T-helper 17 cell (primary cell): ENCODE measurements around the gene SLC38A3. TPM values are rescaled to one million over a fixed set of nuclear protein-coding genes. Genes with fewer than 3 reads are reported as not detected.

ENCODE experiments used
- ATAC-seq: fragments of 150-1000 bp; cut with Tn5 transposase; 2 replicates; pipeline ENCODE4 v1.10.0; 2021; ENCODE audit warnings: mild to moderate bottlenecking, moderate library complexity
- DNase-seq, 3 donors: peaks; one replicate each; pipeline versions ENCODE4 v3.0.0 to v3.0.0-alpha.2; 2020 to 2021
- H3K9me3 ChIP-seq: one replicate; pipeline ENCODE4 v1.7.0; 2013; ENCODE audit warnings: low read length, mild to moderate bottlenecking; ENCODE audit not compliant: control insufficient read depth, poor library complexity, severe bottlenecking
- H3K27ac Mint-ChIP-seq: one replicate; pipeline ENCODE4 v1.8.0; 2022; ENCODE audit warnings: mild to moderate bottlenecking, moderate library complexity, mixed read lengths
- H3K27me3 Mint-ChIP-seq: one replicate; pipeline ENCODE4 v1.8.0; 2022; ENCODE audit warnings: mixed read lengths
- H3K36me3 Mint-ChIP-seq: one replicate; pipeline ENCODE4 v1.8.0; 2022; ENCODE audit warnings: low read depth, mixed read lengths
- H3K4me1 Mint-ChIP-seq: one replicate; pipeline ENCODE4 v1.8.0; 2022; ENCODE audit warnings: mild to moderate bottlenecking, mixed read lengths
- H3K4me3 Mint-ChIP-seq: one replicate; pipeline ENCODE4 v1.8.0; 2022; ENCODE audit warnings: mild to moderate bottlenecking, moderate library complexity, mixed read lengths
- total RNA-seq, 4 donors: library from RNA in 2 of 4; stranded (reverse) in 2 of 4; gene quantifications; one replicate each; pipeline ENCODE4 v1.2.3 and lab custom pipeline; 2022 to 2026

The SLC38A3 gene
- total RNA-seq, 2 donors from 2014 or later: 0.78 TPM; not detected in 1

GRCh38 chr3:50212971-50213370 is 7.9 kb downstream of the SLC38A3 start:
- Mint-ChIP-seq H3K27me3 (peaks cover 15% of the 10 kb centered on the region), H3K4me1 (peaks cover 3% of the 10 kb centered on the region), H3K27ac (no peak overlapping the region)

DNA sequence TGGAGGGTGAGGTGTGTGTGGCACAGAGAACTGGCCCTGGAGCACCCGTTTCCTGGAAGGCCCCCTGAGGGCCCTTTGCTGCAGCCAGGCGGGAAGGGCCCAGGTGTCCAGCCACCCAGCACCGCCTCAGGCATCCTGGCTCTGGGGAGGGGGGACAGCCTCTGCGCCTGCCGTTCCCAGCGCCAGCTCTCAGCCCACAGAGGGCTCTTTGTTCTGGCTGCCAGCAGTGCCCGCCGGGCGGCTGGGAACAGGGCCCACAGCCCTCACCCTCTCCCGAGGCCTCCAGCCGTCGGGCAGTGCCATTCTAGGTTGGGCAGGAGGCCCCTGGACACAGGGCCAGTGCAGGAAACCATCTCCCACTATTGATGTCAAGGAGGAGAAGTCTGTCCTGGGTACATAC is 8.3 kb downstream of the SLC38A3 start:
- DNase-seq (no peak), ATAC-seq (no peak)
- no peaks in the 10 kb centered on the region for H3K9me3 ChIP-seq
- no peak overlapping the region for H3K4me3 Mint-ChIP-seq
- peaks cover 3% of the 10 kb centered on the region for H3K4me1 Mint-ChIP-seq
- peaks cover 12% of the 10 kb centered on the region for H3K27me3 Mint-ChIP-seq
- H3K27ac Mint-ChIP-seq: no peak overlapping the region
- peaks cover 2% of the 10 kb centered on the region for H3K36me3 Mint-ChIP-seq

More at GRCh38 chr3:50212971-50213370, 7.9 kb downstream of the SLC38A3 start:
- DNase-seq (no peak), ATAC-seq (no peak)
- peaks cover 3% of the 10 kb centered on the region for H3K36me3 Mint-ChIP-seq
- H3K4me3 Mint-ChIP-seq: no peak overlapping the region
- no peaks in the 10 kb centered on the region for H3K9me3 ChIP-seq

GRCh38 chr3:50214824-50215223 is 9.8 kb downstream of the SLC38A3 start:
- ATAC-seq (no peak), DNase-seq (no peak)
- H3K27ac Mint-ChIP-seq: no peak overlapping the region
- H3K4me3 Mint-ChIP-seq: no peak overlapping the region
- peaks cover 1% of the 10 kb centered on the region for H3K4me1 Mint-ChIP-seq
- no peaks in the 10 kb centered on the region for H3K36me3 Mint-ChIP-seq
- no peaks in the 10 kb centered on the region for H3K9me3 ChIP-seq
- peaks cover 5% of the 10 kb centered on the region for H3K27me3 Mint-ChIP-seq

DNA sequence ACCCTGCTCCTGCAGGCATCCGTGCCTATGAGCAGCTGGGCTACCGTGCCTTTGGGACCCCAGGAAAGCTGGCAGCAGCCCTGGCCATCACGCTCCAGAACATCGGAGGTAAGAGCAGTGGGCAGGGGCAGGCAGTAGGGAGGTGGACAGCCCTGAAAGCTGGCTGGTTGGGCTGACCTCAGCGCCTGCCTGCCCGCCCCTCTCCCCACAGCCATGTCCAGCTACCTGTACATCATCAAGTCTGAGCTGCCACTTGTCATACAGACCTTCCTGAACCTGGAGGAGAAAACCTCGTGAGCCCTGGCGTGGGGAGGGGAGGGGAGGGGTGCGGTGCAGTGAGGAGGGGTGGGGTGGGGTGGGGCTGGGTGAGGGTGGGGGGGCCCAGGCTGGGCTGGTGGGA is 10.5 kb downstream of the SLC38A3 start:
- no peak overlapping the region for H3K27ac Mint-ChIP-seq
- H3K4me1 Mint-ChIP-seq: peaks cover 5% of the 10 kb centered on the region
- H3K27me3 Mint-ChIP-seq: peaks cover 5% of the 10 kb centered on the region
- H3K4me3 Mint-ChIP-seq: no peak overlapping the region
- H3K9me3 ChIP-seq: no peaks in the 10 kb centered on the region
- no peak for ATAC-seq
- DNase-seq: no peak
- H3K36me3 Mint-ChIP-seq: no peaks in the 10 kb centered on the region

DNA sequence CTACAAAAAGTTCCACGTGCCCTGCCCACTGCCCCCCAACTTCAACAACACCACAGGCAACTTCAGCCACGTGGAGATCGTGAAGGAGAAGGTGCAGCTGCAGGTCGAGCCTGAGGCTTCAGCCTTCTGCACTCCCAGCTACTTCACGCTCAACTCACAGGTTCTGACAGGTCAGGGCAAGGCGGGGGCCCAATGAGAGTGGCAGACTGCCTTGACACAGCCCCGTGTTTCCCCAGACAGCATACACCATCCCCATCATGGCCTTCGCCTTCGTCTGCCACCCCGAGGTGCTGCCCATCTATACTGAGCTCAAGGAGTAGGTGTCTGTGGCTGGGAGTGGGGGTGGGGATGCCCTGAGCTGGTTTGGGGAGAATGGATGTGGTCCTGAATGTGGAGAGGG is 12.6 kb downstream of the SLC38A3 start:
- H3K9me3 ChIP-seq: no peaks in the 10 kb centered on the region
- Mint-ChIP-seq H3K4me1 (peaks cover 6% of the 10 kb centered on the region), H3K36me3 (no peaks in the 10 kb centered on the region), H3K4me3 (no peak overlapping the region), H3K27ac (peak overlapping the region; percentile 39), H3K27me3 (peaks cover 5% of the 10 kb centered on the region)
- ATAC-seq: no peak
- DNase-seq: no peak

DNA sequence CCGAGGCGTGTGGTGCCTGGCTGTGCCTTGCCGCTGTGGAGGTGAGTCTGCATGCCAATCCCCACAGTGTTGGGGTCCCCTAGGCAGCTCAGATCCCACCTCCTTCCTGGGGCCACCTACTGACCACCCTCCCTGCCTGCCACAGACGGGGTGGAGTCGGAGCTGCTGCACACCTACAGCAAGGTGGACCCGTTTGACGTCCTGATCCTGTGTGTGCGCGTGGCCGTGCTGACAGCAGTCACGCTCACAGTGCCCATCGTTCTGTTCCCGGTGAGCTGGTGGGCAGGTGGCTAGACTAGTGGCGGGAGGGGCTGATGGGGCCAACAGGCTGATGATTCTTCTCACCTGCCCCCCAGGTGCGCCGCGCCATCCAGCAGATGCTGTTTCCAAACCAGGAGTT is 13.4 kb downstream of the SLC38A3 start:
- no peaks in the 10 kb centered on the region for H3K36me3 Mint-ChIP-seq
- H3K9me3 ChIP-seq: no peaks in the 10 kb centered on the region
- no peak overlapping the region for H3K27ac Mint-ChIP-seq
- ATAC-seq (no peak), DNase-seq (no peak)
- no peak overlapping the region for H3K4me3 Mint-ChIP-seq
- peaks cover 5% of the 10 kb centered on the region for H3K27me3 Mint-ChIP-seq
- peaks cover 6% of the 10 kb centered on the region for H3K4me1 Mint-ChIP-seq

DNA sequence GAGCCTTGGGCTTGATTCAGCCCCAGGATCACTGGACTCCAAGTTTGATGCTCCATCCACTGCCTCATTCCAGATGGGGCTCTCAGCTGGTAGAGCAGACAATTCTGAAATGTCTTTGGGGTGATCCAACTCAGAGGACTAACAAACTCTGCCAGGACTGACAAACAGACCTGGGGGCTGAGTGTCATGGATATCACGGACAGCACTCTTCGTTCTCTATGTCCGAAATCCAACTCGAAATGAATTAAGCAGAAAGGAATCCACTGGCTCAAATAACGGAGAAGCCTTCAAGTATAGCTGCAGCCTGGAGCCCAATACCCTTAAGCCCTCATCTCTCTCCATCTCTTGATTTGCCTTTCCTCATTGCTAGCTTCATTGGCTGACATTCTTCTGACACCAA is 14.2 kb downstream of the SLC38A3 start:
- no peak overlapping the region for H3K27ac Mint-ChIP-seq
- no peaks in the 10 kb centered on the region for H3K9me3 ChIP-seq
- H3K36me3 Mint-ChIP-seq: no peaks in the 10 kb centered on the region
- no peak for DNase-seq
- no peak for ATAC-seq
- H3K4me1 Mint-ChIP-seq: peaks cover 6% of the 10 kb centered on the region
- no peaks in the 10 kb centered on the region for H3K27me3 Mint-ChIP-seq
- no peak overlapping the region for H3K4me3 Mint-ChIP-seq

GRCh38 chr3:50220109-50220508 is 15.0 kb downstream of the SLC38A3 start:
- ATAC-seq (no peak), DNase-seq (no peak)
- H3K9me3 ChIP-seq: no peaks in the 10 kb centered on the region
- no peaks in the 10 kb centered on the region for H3K36me3 Mint-ChIP-seq
- H3K4me1 Mint-ChIP-seq: peaks cover 8% of the 10 kb centered on the region
- no peaks in the 10 kb centered on the region for H3K27me3 Mint-ChIP-seq
- peak overlapping the region; percentile 19 for H3K4me3 Mint-ChIP-seq
- H3K27ac Mint-ChIP-seq: peak overlapping the region; percentile 53

DNA sequence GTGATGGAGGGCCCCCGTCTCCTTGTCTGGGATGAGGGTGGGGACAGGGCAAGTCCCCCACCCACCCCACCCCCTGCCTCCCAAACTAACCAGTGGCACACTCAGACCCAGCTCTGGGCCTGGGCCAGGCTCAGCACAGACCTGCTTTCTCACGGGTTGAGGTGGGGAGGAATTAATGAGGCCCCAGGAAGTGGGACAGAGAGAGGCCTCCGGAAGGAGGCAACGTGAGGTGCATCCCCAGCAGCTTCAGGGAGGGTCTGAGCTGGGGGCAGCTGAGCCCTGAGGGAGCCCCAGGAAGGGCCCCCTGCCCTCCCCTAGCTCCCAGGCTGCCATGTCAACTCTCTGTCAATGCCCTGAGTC is 16.0 kb downstream of the SLC38A3 start:
- no peak for ATAC-seq
- peak overlapping the region; percentile 53 for H3K27ac Mint-ChIP-seq
- H3K4me3 Mint-ChIP-seq: no peak overlapping the region
- no peak for DNase-seq
- no peaks in the 10 kb centered on the region for H3K27me3 Mint-ChIP-seq
- H3K4me1 Mint-ChIP-seq: peaks cover 13% of the 10 kb centered on the region
- no peaks in the 10 kb centered on the region for H3K9me3 ChIP-seq
- no peaks in the 10 kb centered on the region for H3K36me3 Mint-ChIP-seq

- peak overlapping the region; percentile 53 for H3K27ac Mint-ChIP-seq
- peaks cover 16% of the 10 kb centered on the region for H3K4me1 Mint-ChIP-seq
- ATAC-seq (no peak), DNase-seq (no peak)
- H3K36me3 Mint-ChIP-seq: no peaks in the 10 kb centered on the region
- no peak overlapping the region for H3K4me3 Mint-ChIP-seq
- no peaks in the 10 kb centered on the region for H3K9me3 ChIP-seq
- H3K27me3 Mint-ChIP-seq: no peaks in the 10 kb centered on the region
Observed at GRCh38 chr3:50221411-50222168, 16.5 kb downstream of the SLC38A3 start.

DNA sequence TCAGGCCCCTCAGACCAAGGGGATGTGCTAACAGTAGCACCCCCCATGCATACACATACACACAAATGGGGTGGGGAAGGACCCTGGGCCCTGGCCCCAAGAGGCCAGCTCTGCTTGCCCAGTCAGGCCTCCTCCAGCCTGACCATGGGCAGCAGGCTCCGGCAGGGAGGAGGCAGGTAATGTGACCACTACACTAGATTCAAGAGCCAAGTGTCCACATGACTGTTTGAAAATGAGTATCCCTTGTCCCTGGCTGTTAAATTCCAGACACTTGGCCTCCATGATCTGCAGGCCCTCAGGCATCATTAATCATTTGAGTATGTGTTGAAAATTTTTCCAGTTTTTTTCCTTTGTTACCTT is 17.1 kb downstream of the SLC38A3 start:
- H3K27me3 Mint-ChIP-seq: no peaks in the 10 kb centered on the region
- no peak overlapping the region for H3K4me3 Mint-ChIP-seq
- H3K36me3 Mint-ChIP-seq: no peaks in the 10 kb centered on the region
- no peak overlapping the region for H3K27ac Mint-ChIP-seq
- peaks cover 20% of the 10 kb centered on the region for H3K4me1 Mint-ChIP-seq
- H3K9me3 ChIP-seq: no peaks in the 10 kb centered on the region
- ATAC-seq (no peak), DNase-seq (no peak)

GRCh38 chr3:50224639-50225038 is 19.6 kb downstream of the SLC38A3 start:
- H3K9me3 ChIP-seq: no peaks in the 10 kb centered on the region
- Mint-ChIP-seq H3K4me3 (peak overlapping the region; percentile 67), H3K27me3 (no peaks in the 10 kb centered on the region), H3K4me1 (peaks cover 31% of the 10 kb centered on the region), H3K27ac (no peak overlapping the region), H3K36me3 (no peaks in the 10 kb centered on the region)
- ATAC-seq (no peak), DNase-seq (no peak)

GRCh38 chr3:50226888-50227389 is 21.9 kb downstream of the SLC38A3 start:
- no peaks in the 10 kb centered on the region for H3K36me3 Mint-ChIP-seq
- H3K9me3 ChIP-seq: no peaks in the 10 kb centered on the region
- DNase-seq: peak in 2 of 3 donors; percentile 27 to 30
- H3K27ac Mint-ChIP-seq: peak overlapping the region; percentile 87
- peak overlapping the region; percentile 97 for H3K4me3 Mint-ChIP-seq
- H3K4me1 Mint-ChIP-seq: peaks cover 30% of the 10 kb centered on the region
- peak; percentile 34 for ATAC-seq
- H3K27me3 Mint-ChIP-seq: no peaks in the 10 kb centered on the region
